H1 (cell line): ENCODE data around the gene HMCN1. TPM values are rescaled to one million over a fixed set of nuclear protein-coding genes. Genes with fewer than 3 reads are reported as not detected.

Experiments used
- CTCF ChIA-PET: fragments of 300-600 bp; sonication (Branson Sonifier 250); formaldehyde crosslinking; loops from one replicate; lab custom pipeline; 2021; ENCODE audit not compliant: partially characterized antibody; lab: Charles Lee
- POLR2A ChIA-PET: fragments of 300-600 bp; sonication (Branson Sonifier 250); formaldehyde crosslinking; loops from one replicate; lab custom pipeline; 2021; ENCODE audit warnings: inconsistent platforms; ENCODE audit not compliant: partially characterized antibody; lab: Charles Lee
- DNase-seq, 2 experiments: peaks; one replicate each; pipeline versions ENCODE4 v3.0.0 to v3.0.0-alpha.2; 2010 to 2022; ENCODE audit warnings: low spot score in 2 of 2, low read depth in 1 of 2, mixed read lengths in 1 of 2
- FAIRE-seq: peaks from 2 replicates; lab custom pipeline; 2011; peaks lifted over from hg19 to GRCh38; lab: Jason Lieb, UNC
- H2AFZ ChIP-seq: 2 replicates; pipeline ENCODE4 v1.8.1; 2012; ENCODE audit warnings: low read length, inconsistent platforms
- H2AK5ac ChIP-seq: 2 replicates; pipeline ENCODE4 v1.6.1; 2013; ENCODE audit warnings: low read depth, low read length
- H2BK120ac ChIP-seq: replicated peaks from 2 replicates; pipeline ENCODE3; 2013; ENCODE audit warnings: low read depth, low read length, inconsistent platforms
- H2BK12ac ChIP-seq: 2 replicates; pipeline ENCODE4 v1.6.1; 2013; ENCODE audit warnings: low read depth, low read length
- H2BK15ac ChIP-seq: 2 replicates; pipeline ENCODE4 v1.6.1; 2013; ENCODE audit warnings: low read length
- H2BK20ac ChIP-seq: 2 replicates; pipeline ENCODE4 v1.6.1; 2013; ENCODE audit warnings: low read length
- H2BK5ac ChIP-seq: 2 replicates; pipeline ENCODE4 v1.6.1; 2013; ENCODE audit warnings: low read depth, low read length
- H3K14ac ChIP-seq: 2 replicates; pipeline ENCODE4 v1.6.1; 2013; ENCODE audit warnings: inconsistent platforms; ENCODE audit not compliant: insufficient read length
- H3K18ac ChIP-seq: 2 replicates; pipeline ENCODE4 v1.6.1; 2013; ENCODE audit warnings: low read length; ENCODE audit errors: extremely low read depth
- H3K23ac ChIP-seq: 2 replicates; pipeline ENCODE4 v1.6.1; 2013; ENCODE audit warnings: inconsistent platforms; ENCODE audit not compliant: insufficient read length
- H3K23me2 ChIP-seq: 2 replicates; pipeline ENCODE4 v1.6.1; 2013; ENCODE audit warnings: low read depth, low read length
- H3K27ac ChIP-seq: 2 replicates; pipeline ENCODE4 v1.6.1; 2011; ENCODE audit warnings: low read depth, low read length, inconsistent platforms
- H3K27me3 ChIP-seq, 4 experiments: replicated peaks in 1 of 4; 1 replicate in 1 of 4; 2 replicates in 3 of 4; pipeline versions ENCODE4 v1.6.1 to v1.8.1; 2011 to 2013; ENCODE audit warnings: low read length in 3 of 4, mild to moderate bottlenecking in 3 of 4, inconsistent platforms in 2 of 4, mixed read lengths in 2 of 4, moderate library complexity in 1 of 4; ENCODE audit not compliant: control insufficient read depth in 3 of 4, insufficient read depth in 3 of 4; ENCODE audit errors: extremely low read depth in 1 of 4
- H3K36me3 ChIP-seq, 4 experiments: 2 replicates each; pipeline versions ENCODE4 v1.6.1 to v1.8.1; 2011 to 2013; ENCODE audit warnings: mild to moderate bottlenecking in 4 of 4, low read length in 3 of 4, moderate library complexity in 2 of 4, control low read depth in 1 of 4, inconsistent platforms in 1 of 4; ENCODE audit not compliant: insufficient read depth in 4 of 4, control insufficient read depth in 2 of 4
- H3K4ac ChIP-seq: replicated peaks from 2 replicates; pipeline ENCODE3; 2013; ENCODE audit warnings: low read length, low read depth, mixed read lengths, inconsistent platforms; ENCODE audit not compliant: insufficient read length
- H3K4me1 ChIP-seq, 4 experiments: replicated peaks in 1 of 4; 1 replicate in 1 of 4; 2 replicates in 3 of 4; pipeline versions ENCODE4 v1.6.1 to v1.8.1; 2011 to 2013; ENCODE audit warnings: low read length in 3 of 4, inconsistent platforms in 2 of 4, mixed read lengths in 1 of 4; ENCODE audit not compliant: insufficient read depth in 4 of 4, control insufficient read depth in 3 of 4
- H3K4me2 ChIP-seq, 2 experiments: 2 replicates each; pipeline versions ENCODE4 v1.6.1 to v1.8.1; 2011 to 2013; ENCODE audit warnings: low read depth in 2 of 2, low read length in 2 of 2, control low read depth in 1 of 2, inconsistent platforms in 1 of 2, mild to moderate bottlenecking in 1 of 2; ENCODE audit not compliant: insufficient read depth in 1 of 2
- H3K4me3 ChIP-seq, 4 experiments: fragments of 200-600, 300-600 bp in 1 of 4; sonication (generic), shearing (Covaris generic), sonication (Bioruptor Twin) in 1 of 4; 2 replicates each; pipeline versions ENCODE4 v1.5.1 to v1.8.1; 2011 to 2016; ENCODE audit warnings: low read length in 4 of 4, low read depth in 3 of 4, control low read depth in 2 of 4, inconsistent platforms in 2 of 4, mild to moderate bottlenecking in 2 of 4, mixed read lengths in 1 of 4, moderate library complexity in 1 of 4; ENCODE audit not compliant: insufficient read depth in 2 of 4; ENCODE audit errors: extremely low read depth in 1 of 4
- H3K56ac ChIP-seq: replicated peaks from 2 replicates; pipeline ENCODE3; 2013; ENCODE audit warnings: low read depth, mild to moderate bottlenecking, mixed read lengths, low read length, inconsistent platforms; ENCODE audit not compliant: insufficient read length
- H3K79me1 ChIP-seq: 2 replicates; pipeline ENCODE4 v1.6.1; 2013; ENCODE audit warnings: low read depth, low read length, control low read depth
- H3K79me2 ChIP-seq, 2 experiments: 2 replicates each; pipeline versions ENCODE4 v1.6.1 to v1.8.1; 2012 to 2013; ENCODE audit warnings: low read length in 2 of 2, mild to moderate bottlenecking in 2 of 2, inconsistent platforms in 1 of 2; ENCODE audit not compliant: insufficient read depth in 2 of 2, control insufficient read depth in 1 of 2
- H3K9ac ChIP-seq, 4 experiments: replicated peaks in 1 of 4; 1 replicate in 1 of 4; 2 replicates in 3 of 4; pipeline versions ENCODE4 v1.6.1 to v1.8.1; 2011 to 2013; ENCODE audit warnings: low read depth in 3 of 4, low read length in 3 of 4, control low read depth in 2 of 4, mild to moderate bottlenecking in 2 of 4, moderate library complexity in 2 of 4, inconsistent platforms in 1 of 4; ENCODE audit errors: extremely low read depth in 1 of 4
- H3K9me3 ChIP-seq, 2 experiments: 2 replicates each; pipeline versions ENCODE4 v1.6.1 to v1.8.1; 2012 to 2013; ENCODE audit warnings: mild to moderate bottlenecking in 2 of 2, moderate library complexity in 2 of 2, control low read depth in 1 of 2, inconsistent platforms in 1 of 2, low read depth in 1 of 2, low read length in 1 of 2, mixed read lengths in 1 of 2; ENCODE audit not compliant: insufficient read depth in 2 of 2
- H4K20me1 ChIP-seq, 2 experiments: replicated peaks in 1 of 2; 2 replicates each; pipeline versions ENCODE3 to v1.8.1; 2011 to 2013; ENCODE audit warnings: inconsistent platforms in 2 of 2, low read length in 2 of 2, mild to moderate bottlenecking in 1 of 2; ENCODE audit not compliant: insufficient read depth in 2 of 2, control insufficient read depth in 1 of 2
- H4K5ac ChIP-seq: 2 replicates; pipeline ENCODE4 v1.6.1; 2013; ENCODE audit warnings: low read length, low read depth, mixed read lengths, inconsistent platforms; ENCODE audit not compliant: insufficient read length
- H4K8ac ChIP-seq: 2 replicates; pipeline ENCODE4 v1.8.0; 2013; ENCODE audit warnings: mild to moderate bottlenecking, moderate library complexity, low read length, inconsistent platforms; ENCODE audit not compliant: insufficient read depth; ENCODE audit errors: extremely low read depth
- H4K91ac ChIP-seq: replicated peaks from 2 replicates; pipeline ENCODE3; 2013; ENCODE audit warnings: low read length, mixed read lengths, inconsistent platforms; ENCODE audit not compliant: insufficient read length
- ASH2L ChIP-seq: fragments of 200-600, 300-600 bp; sonication (generic); IDR thresholded peaks from one replicate; pipeline ENCODE4 v1.7.1; 2017; ENCODE audit warnings: low read length
- E2F6 ChIP-seq: IDR thresholded peaks from 2 replicates; pipeline ENCODE4 v1.6.1; 2012; ENCODE audit warnings: inconsistent platforms
- POLR2A ChIP-seq, 2 experiments: IDR thresholded peaks; 1 replicate in 1 of 2; 2 replicates in 1 of 2; pipeline ENCODE4 v1.6.1; 2011; ENCODE audit warnings: low read depth in 2 of 2, low read length in 2 of 2, mild to moderate bottlenecking in 2 of 2; ENCODE audit errors: control extremely low read depth in 1 of 2
- SP4 ChIP-seq: IDR thresholded peaks from 2 replicates; pipeline ENCODE4 v1.6.1; 2012; ENCODE audit warnings: low read length, inconsistent platforms
- TAF7 ChIP-seq: optimal IDR thresholded peaks from 2 replicates; pipeline ENCODE3; 2011; ENCODE audit warnings: low read depth, mild to moderate bottlenecking, inconsistent platforms, low read length, moderate library complexity, borderline replicate concordance
- WGBS, 2 experiments: shearing (Covaris generic) in 1 of 2; methylation state at CpG; one replicate each; pipeline versions ENCODE4 v1.1.6 to v1.1.7; 2013 to 2015; ENCODE audit warnings: low lambda C conversion rate in 2 of 2, mixed read lengths in 2 of 2, inconsistent platforms in 1 of 2, low coverage in 1 of 2, missing lambda C conversion rate in 1 of 2; ENCODE audit not compliant: insufficient replicate concordance in 2 of 2, insufficient coverage in 1 of 2, insufficient read length in 1 of 2; ENCODE audit errors: extremely low coverage in 1 of 2, missing lambda C conversion rate in 1 of 2; 5-methylcytosine and 5-hydroxymethylcytosine counted together
- polyA plus RNA-seq, 7 experiments: library from polyadenylated mRNA; depleted of rRNA in 3 of 7; stranded (reverse) in 5 of 7; unstranded in 2 of 7; fragments of >200 nt in 5 of 7; fragments of 200-250 nt in 2 of 7; gene quantifications; 1 replicate in 5 of 7; 2 replicates in 1 of 7; 4 replicates in 1 of 7; pipeline versions ENCODE4 v1.2.1 to v1.2.3, GENCODE V29; 2011 to 2013; ENCODE audit warnings: missing spikeins in 2 of 7, mixed read lengths in 2 of 7
- total RNA-seq: library from RNA; stranded (reverse); fragmentation: NEBNext Ultra II Directional; extraction: Animal tissue kit (Norgen Biotek cat#: 25700); gene quantifications from 2 replicates; pipeline ENCODE4 v1.2.1, GENCODE V29; 2021

HMCN1 gene
- total and polyA plus RNA-seq, 2 of the 8 experiments (the other 6 are each of a cell fraction or from before 2014, with no cell fraction given) = 13.8 to 14.6 TPM

- Histone ChIP-seq H2BK120ac (no peak overlapping the region), H3K18ac (no peak overlapping the region), H2BK20ac (no peak overlapping the region), H4K20me1 (no peaks in the 10 kb centered on the region), H3K23ac (no peak overlapping the region), H4K5ac (no peak overlapping the region), H2BK15ac (no peak overlapping the region), H3K79me1 (no peaks in the 10 kb centered on the region), H3K23me2 (no peaks in the 10 kb centered on the region), H3K4ac (no peak overlapping the region), H2BK5ac (no peak overlapping the region), H4K91ac (no peak overlapping the region), H4K8ac (no peak overlapping the region), H2AFZ (no peak overlapping the region), H3K4me3 (no peak overlapping the region), H3K56ac (no peak overlapping the region), H3K27me3 (peaks cover 0 to 2% (median 0%) of the 10 kb centered on the region in 4 experiments; a peak in 1 of 7 replicates), H3K9ac (no peak overlapping the region), H2BK12ac (no peak overlapping the region), H3K27ac (no peak overlapping the region), H3K4me1 (no peaks in the 10 kb centered on the region), H3K9me3 (no peaks in the 10 kb centered on the region), H3K14ac (no peak overlapping the region), H3K4me2 (no peak overlapping the region), H3K36me3 (no peaks in the 10 kb centered on the region), H2AK5ac (no peak overlapping the region), H3K79me2 (no peaks in the 10 kb centered on the region)
- ChIA-PET POLR2A (no interaction called here), CTCF (no interaction called here)
- DNase-seq (no peak), FAIRE-seq (no peak)
- TF ChIP-seq E2F6 = no peak
- TF ChIP-seq ASH2L = no peak
- no peak for TF ChIP-seq POLR2A (IDR thresholded peaks at IDR 0.05; ENCODE audit: control extremely low read depth in 1 of 2, low read depth in 2 of 2, low read length in 2 of 2)
- no peak for TF ChIP-seq TAF7
- no peak for TF ChIP-seq SP4
- WGBS, 2 experiments = 95% methylated on average over 3 of the region's 3 CpGs; no CpG with 5 or more reads in 1 of the 2 experiments
Observed at GRCh38 chr1:186042230-186042629, 308.0 kb downstream of the HMCN1 start.
